Activated B cell treated with CpG ODN at 0.5 μM for 24 hours (primary cell): ENCODE data around the gene ACVR2A. TPM values are rescaled to one million over a fixed set of nuclear protein-coding genes. Genes with fewer than 3 reads are reported as not detected.

Experiments used
- ATAC-seq: fragments of 200-7000 bp; cut with Tn5 transposase; one replicate; pipeline ENCODE4 v1.10.0; 2021; ENCODE audit warnings: low read depth, mild to moderate bottlenecking, moderate library complexity
- CTCF ChIA-PET: fragments of 350-600 bp; sonication (Branson Sonifier 250); formaldehyde crosslinking; loops from one replicate; lab custom pipeline; 2021; ENCODE audit warnings: antibody characterized with exemption; lab: Charles Lee
- POLR2A ChIA-PET: fragments of 350-600 bp; sonication (Branson Sonifier 250); formaldehyde crosslinking; loops from one replicate; lab custom pipeline; 2021; ENCODE audit warnings: antibody characterized with exemption; lab: Charles Lee
- DNase-seq: peaks from one replicate; pipeline ENCODE4 v3.0.0; 2022
- H3K27ac Mint-ChIP-seq: one replicate; pipeline ENCODE4 v1.8.0; 2020; ENCODE audit warnings: mixed read lengths
- H3K27me3 Mint-ChIP-seq: one replicate; pipeline ENCODE4 v1.8.0; 2021; ENCODE audit warnings: mixed read lengths
- H3K36me3 Mint-ChIP-seq: one replicate; pipeline ENCODE4 v1.8.0; 2021; ENCODE audit warnings: low read depth, mixed read lengths
- H3K4me1 Mint-ChIP-seq: one replicate; pipeline ENCODE4 v1.8.0; 2021; ENCODE audit warnings: mixed read lengths
- H3K4me3 Mint-ChIP-seq: one replicate; pipeline ENCODE4 v1.8.0; 2020; ENCODE audit warnings: mild to moderate bottlenecking, mixed read lengths
- H3K9me3 Mint-ChIP-seq: one replicate; pipeline ENCODE4 v1.8.0; 2020; ENCODE audit warnings: mixed read lengths
- intact Hi-C: fragments of 100-400 bp; cut with micrococcal nuclease; formaldehyde crosslinking; loops from one replicate; pipeline ENCODE4 v1.15.1; 2024
- total RNA-seq: library from RNA; stranded (reverse); gene quantifications from 2 replicates; pipeline ENCODE4 v1.2.3, GENCODE V29; 2022
- TF ChIP-seq, protein P1 (sequence below): fragments of 200-600 bp; IDR thresholded peaks from one replicate; pipeline ENCODE4 v1.8.0; 2022; ENCODE audit warnings: antibody characterized with exemption, mild to moderate bottlenecking

Gene ACVR2A
- 2.0 and 2.8 TPM in 2 replicates for total RNA-seq

DNA sequence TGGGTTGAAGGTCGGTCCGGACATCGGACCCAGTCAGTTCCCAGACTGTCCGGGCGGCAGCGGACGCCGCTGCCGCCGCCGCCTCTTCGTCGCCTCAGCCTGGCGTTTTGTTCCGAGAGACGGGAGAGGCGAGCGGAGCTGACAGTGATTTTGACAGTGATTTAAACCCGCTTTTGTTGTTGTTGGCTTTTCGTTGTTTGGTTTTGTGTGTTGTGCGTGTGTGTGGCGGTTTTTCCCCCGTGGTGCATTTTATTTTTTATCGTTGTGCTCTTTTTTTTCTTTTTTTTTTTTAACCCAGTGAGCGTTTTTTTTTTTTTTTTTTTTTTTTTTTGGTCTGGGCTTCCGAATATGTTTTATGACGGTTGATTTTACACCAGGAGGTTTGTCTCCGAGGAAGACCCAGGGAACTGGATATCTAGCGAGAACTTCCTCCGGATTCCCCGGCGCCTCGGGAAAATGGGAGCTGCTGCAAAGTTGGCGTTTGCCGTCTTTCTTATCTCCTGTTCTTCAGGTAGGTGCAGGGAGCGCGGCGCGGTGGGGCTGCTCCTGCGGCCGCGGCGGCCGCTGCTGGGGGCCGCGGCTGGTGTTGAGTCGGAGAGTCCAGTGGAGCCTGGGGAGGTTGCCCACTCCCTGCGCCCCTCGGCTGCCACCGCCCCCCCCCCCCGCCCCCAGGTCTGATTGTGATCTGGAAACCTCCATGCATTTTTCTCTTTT is at the start of gene ACVR2A:
Gene ACVR2A, plus strand, starts transcription at position 333 of the 714 bp plus-strand sequence. Its CDS starts 124 bp downstream, at position 457.
- POLR2A ChIA-PET, result interaction anchor here (0.6 to 1.6 kb wide), 4 partner anchors 176 to 708 kb away, joined by 3 to 13 read pairs (median 4); partner anchors contain the start of genes MBD5 and ORC4
- TF ChIP-seq, protein P1, sequence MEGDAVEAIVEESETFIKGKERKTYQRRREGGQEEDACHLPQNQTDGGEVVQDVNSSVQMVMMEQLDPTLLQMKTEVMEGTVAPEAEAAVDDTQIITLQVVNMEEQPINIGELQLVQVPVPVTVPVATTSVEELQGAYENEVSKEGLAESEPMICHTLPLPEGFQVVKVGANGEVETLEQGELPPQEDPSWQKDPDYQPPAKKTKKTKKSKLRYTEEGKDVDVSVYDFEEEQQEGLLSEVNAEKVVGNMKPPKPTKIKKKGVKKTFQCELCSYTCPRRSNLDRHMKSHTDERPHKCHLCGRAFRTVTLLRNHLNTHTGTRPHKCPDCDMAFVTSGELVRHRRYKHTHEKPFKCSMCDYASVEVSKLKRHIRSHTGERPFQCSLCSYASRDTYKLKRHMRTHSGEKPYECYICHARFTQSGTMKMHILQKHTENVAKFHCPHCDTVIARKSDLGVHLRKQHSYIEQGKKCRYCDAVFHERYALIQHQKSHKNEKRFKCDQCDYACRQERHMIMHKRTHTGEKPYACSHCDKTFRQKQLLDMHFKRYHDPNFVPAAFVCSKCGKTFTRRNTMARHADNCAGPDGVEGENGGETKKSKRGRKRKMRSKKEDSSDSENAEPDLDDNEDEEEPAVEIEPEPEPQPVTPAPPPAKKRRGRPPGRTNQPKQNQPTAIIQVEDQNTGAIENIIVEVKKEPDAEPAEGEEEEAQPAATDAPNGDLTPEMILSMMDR, result no peak
- ATAC-seq (peak; percentile 32), DNase-seq (peak; percentile 35)
- Mint-ChIP-seq H3K9me3 (peaks cover 2% of the 10 kb centered on the region), H3K4me3 (peak within 1 kb of the TSS; percentile 88), H3K27ac (peak within 1 kb of the TSS; percentile 80), H3K4me1 (peaks cover 29% of the 10 kb centered on the region), H3K36me3 (peaks cover 6% of the 10 kb centered on the region), H3K27me3 (peaks cover 31% of the 10 kb centered on the region)
- CTCF ChIA-PET, result no interaction called here
- intact Hi-C loops, result loop anchor here (5.0 kb wide), 5 partner anchors 218 to 1742 kb away; partner anchors contain the start of genes EPC2, KIF5C and MMADHC

DNA sequence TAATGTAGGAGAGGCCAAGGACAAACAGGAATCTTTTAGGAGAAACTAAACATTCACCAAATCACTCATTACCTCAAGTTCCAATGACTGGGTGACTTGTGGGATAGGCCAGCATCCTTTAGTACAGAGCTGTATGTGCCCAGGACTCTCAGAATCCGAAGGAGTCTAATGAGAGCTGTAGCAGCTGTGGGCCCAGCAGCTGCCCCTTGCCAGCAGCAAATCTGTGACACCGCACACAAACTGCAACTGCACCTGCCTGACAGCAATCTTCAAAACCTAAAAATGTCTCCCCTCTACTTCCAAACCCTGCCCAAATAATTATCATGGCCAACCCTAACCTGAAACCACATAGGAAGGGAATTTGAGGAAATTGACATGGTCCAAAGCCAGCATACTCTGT is 44.5 kb upstream of the ACVR2A start:
- TF ChIP-seq, protein P1, result no peak
- POLR2A ChIA-PET, result no interaction called here
- no peak overlapping the region for H3K4me3 Mint-ChIP-seq
- DNase-seq, result no peak
- CTCF ChIA-PET, result no interaction called here
- no peak for ATAC-seq
- no peaks in the 10 kb centered on the region for H3K36me3 Mint-ChIP-seq
- H3K9me3 Mint-ChIP-seq, result no peaks in the 10 kb centered on the region
- intact Hi-C loops, result no loop called here
- no peaks in the 10 kb centered on the region for H3K27me3 Mint-ChIP-seq
- H3K27ac Mint-ChIP-seq, result no peak overlapping the region
- peaks cover 5% of the 10 kb centered on the region for H3K4me1 Mint-ChIP-seq

DNA sequence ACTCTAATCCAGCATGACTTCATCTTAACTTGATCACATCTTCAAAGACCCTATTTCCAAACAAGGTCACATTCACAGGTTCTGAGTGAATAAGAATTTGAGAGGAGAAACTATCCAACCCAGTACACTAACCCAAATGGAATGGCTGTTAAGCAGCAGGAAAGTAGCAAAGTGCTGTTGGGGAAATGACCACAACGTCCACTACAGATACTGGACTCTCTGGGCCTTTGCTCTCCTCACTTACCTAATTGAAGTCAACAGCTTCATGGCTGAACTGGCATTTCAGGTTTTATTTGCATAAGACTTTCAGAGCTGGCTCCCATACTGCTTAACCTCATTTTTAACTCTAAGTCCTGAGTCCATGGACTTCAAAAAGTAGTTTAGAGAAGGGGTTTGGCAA is 38.0 kb upstream of the ACVR2A start:
- H3K27ac Mint-ChIP-seq, result no peak overlapping the region
- intact Hi-C loops, result no loop called here
- no peaks in the 10 kb centered on the region for H3K4me1 Mint-ChIP-seq
- TF ChIP-seq, protein P1, result no peak
- POLR2A ChIA-PET, result no interaction called here
- no peak for ATAC-seq
- H3K9me3 Mint-ChIP-seq, result no peaks in the 10 kb centered on the region
- DNase-seq, result no peak
- H3K4me3 Mint-ChIP-seq, result no peak overlapping the region
- peaks cover 5% of the 10 kb centered on the region for H3K27me3 Mint-ChIP-seq
- CTCF ChIA-PET, result no interaction called here
- H3K36me3 Mint-ChIP-seq, result no peaks in the 10 kb centered on the region

GRCh38 chr2:147808520-147808919 is 36.3 kb upstream of the ACVR2A start:
- Mint-ChIP-seq H3K4me1 (no peaks in the 10 kb centered on the region), H3K27ac (no peak overlapping the region), H3K4me3 (no peak overlapping the region), H3K36me3 (no peaks in the 10 kb centered on the region), H3K9me3 (no peaks in the 10 kb centered on the region), H3K27me3 (peaks cover 5% of the 10 kb centered on the region)
- DNase-seq (no peak), ATAC-seq (no peak)
- intact Hi-C loops, result no loop called here
- ChIA-PET POLR2A (no interaction called here), CTCF (no interaction called here)
- TF ChIP-seq, protein P1, result no peak

- H3K4me1 Mint-ChIP-seq, result no peaks in the 10 kb centered on the region
- POLR2A ChIA-PET, result no interaction called here
- intact Hi-C loops, result no loop called here
- CTCF ChIA-PET, result no interaction called here
- no peak overlapping the region for H3K27ac Mint-ChIP-seq
- ATAC-seq (no peak), DNase-seq (no peak)
- no peak overlapping the region for H3K4me3 Mint-ChIP-seq
- no peaks in the 10 kb centered on the region for H3K9me3 Mint-ChIP-seq
- TF ChIP-seq, protein P1, result no peak
- no peaks in the 10 kb centered on the region for H3K36me3 Mint-ChIP-seq
- peaks cover 5% of the 10 kb centered on the region for H3K27me3 Mint-ChIP-seq
Measured at GRCh38 chr2:147810883-147811765, 33.7 kb upstream of the ACVR2A start.
